ENCODE measurements around the gene IRS1. TPM values are rescaled to one million over a fixed set of nuclear protein-coding genes. Genes with fewer than 3 reads are reported as not detected.

The IRS1 gene
- polyA plus RNA-seq, 1 of the 3 experiments (the other 2 are of a cell fraction), result 16.5 TPM

- Histone ChIP-seq H3K4me2 (no peak overlapping the region), H3K79me2 (ENCODE audit: insufficient read depth) (peaks cover 7% of the 10 kb centered on the region), H2AFZ (ENCODE audit: low read depth) (no peak overlapping the region), H3F3A (replicated peaks; ENCODE audit: insufficient read depth) (no peaks in the 10 kb centered on the region), H4K20me1 (ENCODE audit: insufficient read depth) (no peaks in the 10 kb centered on the region), H3K9me2 (no peaks in the 10 kb centered on the region), H3K36me3 (replicated peaks in 1 of 2; ENCODE audit: control insufficient read depth in 1 of 2, insufficient read depth in 2 of 2, low read length in 1 of 2) (peaks cover 0 to 3% of the 10 kb centered on the region in 2 experiments), H3K4me1 (ENCODE audit: control insufficient read depth in 1 of 2, insufficient read depth in 2 of 2, low read depth in 1 of 2, low read length in 1 of 2) (peaks cover 0 to 7% of the 10 kb centered on the region in 2 experiments; a peak in 1 of 4 replicates), H3K4me3 (ENCODE audit: low read depth in 2 of 2, low read length in 1 of 2) (no peak overlapping the region), H3K9me3 (0 out of 2 replicates have a peak, but pooled peaks cover 1% of the 10 kb centered on the region), H3K27ac (ENCODE audit: low read depth in 2 of 2, low read length in 1 of 2) (no peak overlapping the region), H3K9ac (no peak overlapping the region), H3K27me3 (ENCODE audit: insufficient read depth) (no peaks in the 10 kb centered on the region)
- CTCF ChIA-PET, result interaction anchor here (0.7 kb wide), 1 partner anchor 45 kb away, joined by 3 read pairs; no protein-coding TSS in a partner anchor
- DNase-seq, result no peak
- POLR2A ChIA-PET, result no interaction called here
- WGBS (ENCODE audit: low lambda C conversion rate), result 93% methylated on average over 2 of the region's 2 CpGs
- TF ChIP-seq, protein P1, sequence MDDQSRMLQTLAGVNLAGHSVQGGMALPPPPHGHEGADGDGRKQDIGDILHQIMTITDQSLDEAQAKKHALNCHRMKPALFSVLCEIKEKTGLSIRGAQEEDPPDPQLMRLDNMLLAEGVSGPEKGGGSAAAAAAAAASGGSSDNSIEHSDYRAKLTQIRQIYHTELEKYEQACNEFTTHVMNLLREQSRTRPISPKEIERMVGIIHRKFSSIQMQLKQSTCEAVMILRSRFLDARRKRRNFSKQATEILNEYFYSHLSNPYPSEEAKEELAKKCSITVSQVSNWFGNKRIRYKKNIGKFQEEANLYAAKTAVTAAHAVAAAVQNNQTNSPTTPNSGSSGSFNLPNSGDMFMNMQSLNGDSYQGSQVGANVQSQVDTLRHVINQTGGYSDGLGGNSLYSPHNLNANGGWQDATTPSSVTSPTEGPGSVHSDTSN (IDR thresholded peaks at IDR 0.05), result no peak
- TF ChIP-seq POLR2AphosphoS5 (IDR thresholded peaks at IDR 0.05; ENCODE audit: low read depth, low read length) (no peak), USF1 (IDR thresholded peaks at IDR 0.05; ENCODE audit: borderline replicate concordance, low read depth) (no peak), RFX5 (IDR thresholded peaks at IDR 0.05; ENCODE audit: low read length) (no peak), NRF1 (IDR thresholded peaks at IDR 0.05; ENCODE audit: low read depth, low read length) (no peak), CHD2 (IDR thresholded peaks at IDR 0.05; ENCODE audit: low read length, partially characterized antibody) (no peak), GABPA (IDR thresholded peaks at IDR 0.05; ENCODE audit: low read depth) (no peak), ELF1 (IDR thresholded peaks at IDR 0.05) (no peak), RXRA (IDR thresholded peaks at IDR 0.05; ENCODE audit: borderline replicate concordance, low read depth) (no peak), GATA2 (CRISPR knock-in tag; IDR thresholded peaks at IDR 0.05) (no peak), TAF1 (IDR thresholded peaks at IDR 0.05; ENCODE audit: borderline replicate concordance, low read depth, low read length) (no peak), FOXM1 (IDR thresholded peaks at IDR 0.05; ENCODE audit: low read depth) (no peak), JUND (IDR thresholded peaks at IDR 0.05) (no peak), TCF12 (IDR thresholded peaks at IDR 0.05) (no peak), MXI1 (IDR thresholded peaks at IDR 0.05; ENCODE audit: low read depth, low read length) (no peak), YY1 (IDR thresholded peaks at IDR 0.05; ENCODE audit: low read depth) (no peak), FOXJ3 (CRISPR knock-in tag; IDR thresholded peaks at IDR 0.05) (no peak)
These were observed 47.9 kb upstream of the IRS1 start for GRCh38 chr2:226847511-226847910.

GRCh38 chr2:226847090-226847489, 47.5 kb upstream of the IRS1 start:
- Histone ChIP-seq H3K27me3 (ENCODE audit: insufficient read depth) (no peaks in the 10 kb centered on the region), H3K27ac (ENCODE audit: low read depth in 2 of 2, low read length in 1 of 2) (no peak overlapping the region), H3K9ac (no peak overlapping the region), H2AFZ (ENCODE audit: low read depth) (no peak overlapping the region), H3K79me2 (ENCODE audit: insufficient read depth) (peaks cover 11% of the 10 kb centered on the region), H3K4me3 (ENCODE audit: low read depth in 2 of 2, low read length in 1 of 2) (no peak overlapping the region), H3K4me2 (no peak overlapping the region), H3K9me2 (no peaks in the 10 kb centered on the region), H3K36me3 (replicated peaks in 1 of 2; ENCODE audit: control insufficient read depth in 1 of 2, insufficient read depth in 2 of 2, low read length in 1 of 2) (peaks cover 0 to 8% of the 10 kb centered on the region in 2 experiments), H3K9me3 (0 out of 2 replicates have a peak, but pooled peaks cover 5% of the 10 kb centered on the region), H4K20me1 (ENCODE audit: insufficient read depth) (no peaks in the 10 kb centered on the region), H3F3A (replicated peaks; ENCODE audit: insufficient read depth) (no peaks in the 10 kb centered on the region), H3K4me1 (ENCODE audit: control insufficient read depth in 1 of 2, insufficient read depth in 2 of 2, low read depth in 1 of 2, low read length in 1 of 2) (peaks cover 0 to 7% of the 10 kb centered on the region in 2 experiments; a peak in 1 of 4 replicates)
- ChIA-PET POLR2A (no interaction called here), CTCF (interaction anchor here (0.7 kb wide), 1 partner anchor 44 kb away, joined by 3 read pairs; no protein-coding TSS in a partner anchor)
- no peak for DNase-seq
- TF ChIP-seq MEF2A (IDR thresholded peaks at IDR 0.05; ENCODE audit: borderline replicate concordance, low read depth), result no peak
- TF ChIP-seq JUND (IDR thresholded peaks at IDR 0.05), result no peak
- no peak for TF ChIP-seq FOSL2 (IDR thresholded peaks at IDR 0.05; ENCODE audit: borderline replicate concordance, low read depth)
- TF ChIP-seq GATA2 (CRISPR knock-in tag; IDR thresholded peaks at IDR 0.05), result no peak
- no peak for TF ChIP-seq NRF1 (IDR thresholded peaks at IDR 0.05; ENCODE audit: low read depth, low read length)
- WGBS (ENCODE audit: low lambda C conversion rate), result 100% methylated on average over 1 of the region's 1 CpG
